ENCODE data around the gene GRM8.
A peak's percentile ranks its signal among the peaks of the same experiment; 100 is the strongest.

The GRM8 gene

GRCh38 chr7:127135871-127136485 lies 116.8 kb downstream of the GRM8 start:
- DNase-seq (ENCODE audit: low read depth): no peak
- no peak for TF ChIP-seq CTCF (IDR thresholded peaks at IDR 0.05; ENCODE audit: insufficient read depth, low read depth, low read length, missing control alignments)
- H3K4me3 ChIP-seq (ENCODE audit: low read depth, low read length): no peak overlapping the region

- DNase-seq (ENCODE audit: low read depth): no peak
- no peak for TF ChIP-seq CTCF (IDR thresholded peaks at IDR 0.05; ENCODE audit: insufficient read depth, low read depth, low read length, missing control alignments)
- H3K4me3 ChIP-seq (ENCODE audit: low read depth, low read length): no peak overlapping the region
Measured at GRCh38 chr7:127123220-127123619, 129.5 kb downstream of the GRM8 start.

GRCh38 chr7:127119517-127119916 lies 133.2 kb downstream of the GRM8 start:
- H3K4me3 ChIP-seq (ENCODE audit: low read depth, low read length): no peak overlapping the region
- no peak for TF ChIP-seq CTCF (IDR thresholded peaks at IDR 0.05; ENCODE audit: insufficient read depth, low read depth, low read length, missing control alignments)
- no peak for DNase-seq (ENCODE audit: low read depth)

GRCh38 chr7:127114742-127115265 lies 137.9 kb downstream of the GRM8 start:
- H3K4me3 ChIP-seq (ENCODE audit: low read depth, low read length): no peak overlapping the region
- no peak for DNase-seq (ENCODE audit: low read depth)
- no peak for TF ChIP-seq CTCF (IDR thresholded peaks at IDR 0.05; ENCODE audit: insufficient read depth, low read depth, low read length, missing control alignments)

- TF ChIP-seq CTCF (IDR thresholded peaks at IDR 0.05; ENCODE audit: insufficient read depth, low read depth, low read length, missing control alignments): peak; percentile 52
- H3K4me3 ChIP-seq (ENCODE audit: low read depth, low read length): no peak overlapping the region
- DNase-seq (ENCODE audit: low read depth): peak; percentile 74
Measured at GRCh38 chr7:127107601-127108007, 145.1 kb downstream of the GRM8 start.

- no peak for DNase-seq (ENCODE audit: low read depth)
- TF ChIP-seq CTCF (IDR thresholded peaks at IDR 0.05; ENCODE audit: insufficient read depth, low read depth, low read length, missing control alignments): no peak
- no peak overlapping the region for H3K4me3 ChIP-seq (ENCODE audit: low read depth, low read length)
Measured at GRCh38 chr7:127093340-127093739, 159.4 kb downstream of the GRM8 start.

GRCh38 chr7:127091620-127092019 lies 161.1 kb downstream of the GRM8 start:
- no peak overlapping the region for H3K4me3 ChIP-seq (ENCODE audit: low read depth, low read length)
- TF ChIP-seq CTCF (IDR thresholded peaks at IDR 0.05; ENCODE audit: insufficient read depth, low read depth, low read length, missing control alignments): no peak
- no peak for DNase-seq (ENCODE audit: low read depth)
